H1 (cell line): Measurements from ENCODE around the gene NUMB. TPM values are rescaled to one million over a fixed set of nuclear protein-coding genes. Genes with fewer than 3 reads are reported as not detected.

Experiments used
- CTCF ChIA-PET: fragments of 300-600 bp; sonication (Branson Sonifier 250); formaldehyde crosslinking; loops from one replicate; lab custom pipeline; 2021; ENCODE audit not compliant: partially characterized antibody; lab: Charles Lee
- POLR2A ChIA-PET: fragments of 300-600 bp; sonication (Branson Sonifier 250); formaldehyde crosslinking; loops from one replicate; lab custom pipeline; 2021; ENCODE audit warnings: inconsistent platforms; ENCODE audit not compliant: partially characterized antibody; lab: Charles Lee
- DNase-seq, 2 experiments: peaks; one replicate each; pipeline versions ENCODE4 v3.0.0 to v3.0.0-alpha.2; 2010 to 2022; ENCODE audit warnings: low spot score in 2 of 2, low read depth in 1 of 2, mixed read lengths in 1 of 2
- FAIRE-seq: peaks from 2 replicates; lab custom pipeline; 2011; peaks lifted over from hg19 to GRCh38; lab: Jason Lieb, UNC
- H2AFZ ChIP-seq: 2 replicates; pipeline ENCODE4 v1.8.1; 2012; ENCODE audit warnings: low read length, inconsistent platforms
- H2AK5ac ChIP-seq: 2 replicates; pipeline ENCODE4 v1.6.1; 2013; ENCODE audit warnings: low read depth, low read length
- H2BK120ac ChIP-seq: replicated peaks from 2 replicates; pipeline ENCODE3; 2013; ENCODE audit warnings: low read depth, low read length, inconsistent platforms
- H2BK12ac ChIP-seq: 2 replicates; pipeline ENCODE4 v1.6.1; 2013; ENCODE audit warnings: low read depth, low read length
- H2BK15ac ChIP-seq: 2 replicates; pipeline ENCODE4 v1.6.1; 2013; ENCODE audit warnings: low read length
- H2BK20ac ChIP-seq: 2 replicates; pipeline ENCODE4 v1.6.1; 2013; ENCODE audit warnings: low read length
- H2BK5ac ChIP-seq: 2 replicates; pipeline ENCODE4 v1.6.1; 2013; ENCODE audit warnings: low read depth, low read length
- H3K14ac ChIP-seq: 2 replicates; pipeline ENCODE4 v1.6.1; 2013; ENCODE audit warnings: inconsistent platforms; ENCODE audit not compliant: insufficient read length
- H3K18ac ChIP-seq: 2 replicates; pipeline ENCODE4 v1.6.1; 2013; ENCODE audit warnings: low read length; ENCODE audit errors: extremely low read depth
- H3K23ac ChIP-seq: 2 replicates; pipeline ENCODE4 v1.6.1; 2013; ENCODE audit warnings: inconsistent platforms; ENCODE audit not compliant: insufficient read length
- H3K23me2 ChIP-seq: 2 replicates; pipeline ENCODE4 v1.6.1; 2013; ENCODE audit warnings: low read depth, low read length
- H3K27ac ChIP-seq: 2 replicates; pipeline ENCODE4 v1.6.1; 2011; ENCODE audit warnings: low read depth, low read length, inconsistent platforms
- H3K27me3 ChIP-seq, 4 experiments: replicated peaks in 1 of 4; 1 replicate in 1 of 4; 2 replicates in 3 of 4; pipeline versions ENCODE4 v1.6.1 to v1.8.1; 2011 to 2013; ENCODE audit warnings: low read length in 3 of 4, mild to moderate bottlenecking in 3 of 4, inconsistent platforms in 2 of 4, mixed read lengths in 2 of 4, moderate library complexity in 1 of 4; ENCODE audit not compliant: control insufficient read depth in 3 of 4, insufficient read depth in 3 of 4; ENCODE audit errors: extremely low read depth in 1 of 4
- H3K36me3 ChIP-seq, 4 experiments: 2 replicates each; pipeline versions ENCODE4 v1.6.1 to v1.8.1; 2011 to 2013; ENCODE audit warnings: mild to moderate bottlenecking in 4 of 4, low read length in 3 of 4, moderate library complexity in 2 of 4, control low read depth in 1 of 4, inconsistent platforms in 1 of 4; ENCODE audit not compliant: insufficient read depth in 4 of 4, control insufficient read depth in 2 of 4
- H3K4ac ChIP-seq: replicated peaks from 2 replicates; pipeline ENCODE3; 2013; ENCODE audit warnings: low read length, low read depth, mixed read lengths, inconsistent platforms; ENCODE audit not compliant: insufficient read length
- H3K4me1 ChIP-seq, 4 experiments: replicated peaks in 1 of 4; 1 replicate in 1 of 4; 2 replicates in 3 of 4; pipeline versions ENCODE4 v1.6.1 to v1.8.1; 2011 to 2013; ENCODE audit warnings: low read length in 3 of 4, inconsistent platforms in 2 of 4, mixed read lengths in 1 of 4; ENCODE audit not compliant: insufficient read depth in 4 of 4, control insufficient read depth in 3 of 4
- H3K4me2 ChIP-seq, 2 experiments: 2 replicates each; pipeline versions ENCODE4 v1.6.1 to v1.8.1; 2011 to 2013; ENCODE audit warnings: low read depth in 2 of 2, low read length in 2 of 2, control low read depth in 1 of 2, inconsistent platforms in 1 of 2, mild to moderate bottlenecking in 1 of 2; ENCODE audit not compliant: insufficient read depth in 1 of 2
- H3K4me3 ChIP-seq, 4 experiments: fragments of 200-600, 300-600 bp in 1 of 4; sonication (generic), shearing (Covaris generic), sonication (Bioruptor Twin) in 1 of 4; 2 replicates each; pipeline versions ENCODE4 v1.5.1 to v1.8.1; 2011 to 2016; ENCODE audit warnings: low read length in 4 of 4, low read depth in 3 of 4, control low read depth in 2 of 4, inconsistent platforms in 2 of 4, mild to moderate bottlenecking in 2 of 4, mixed read lengths in 1 of 4, moderate library complexity in 1 of 4; ENCODE audit not compliant: insufficient read depth in 2 of 4; ENCODE audit errors: extremely low read depth in 1 of 4
- H3K56ac ChIP-seq: replicated peaks from 2 replicates; pipeline ENCODE3; 2013; ENCODE audit warnings: low read depth, mild to moderate bottlenecking, mixed read lengths, low read length, inconsistent platforms; ENCODE audit not compliant: insufficient read length
- H3K79me1 ChIP-seq: 2 replicates; pipeline ENCODE4 v1.6.1; 2013; ENCODE audit warnings: low read depth, low read length, control low read depth
- H3K79me2 ChIP-seq, 2 experiments: 2 replicates each; pipeline versions ENCODE4 v1.6.1 to v1.8.1; 2012 to 2013; ENCODE audit warnings: low read length in 2 of 2, mild to moderate bottlenecking in 2 of 2, inconsistent platforms in 1 of 2; ENCODE audit not compliant: insufficient read depth in 2 of 2, control insufficient read depth in 1 of 2
- H3K9ac ChIP-seq, 4 experiments: replicated peaks in 1 of 4; 1 replicate in 1 of 4; 2 replicates in 3 of 4; pipeline versions ENCODE4 v1.6.1 to v1.8.1; 2011 to 2013; ENCODE audit warnings: low read depth in 3 of 4, low read length in 3 of 4, control low read depth in 2 of 4, mild to moderate bottlenecking in 2 of 4, moderate library complexity in 2 of 4, inconsistent platforms in 1 of 4; ENCODE audit errors: extremely low read depth in 1 of 4
- H3K9me3 ChIP-seq, 2 experiments: 2 replicates each; pipeline versions ENCODE4 v1.6.1 to v1.8.1; 2012 to 2013; ENCODE audit warnings: mild to moderate bottlenecking in 2 of 2, moderate library complexity in 2 of 2, control low read depth in 1 of 2, inconsistent platforms in 1 of 2, low read depth in 1 of 2, low read length in 1 of 2, mixed read lengths in 1 of 2; ENCODE audit not compliant: insufficient read depth in 2 of 2
- H4K20me1 ChIP-seq, 2 experiments: replicated peaks in 1 of 2; 2 replicates each; pipeline versions ENCODE3 to v1.8.1; 2011 to 2013; ENCODE audit warnings: inconsistent platforms in 2 of 2, low read length in 2 of 2, mild to moderate bottlenecking in 1 of 2; ENCODE audit not compliant: insufficient read depth in 2 of 2, control insufficient read depth in 1 of 2
- H4K5ac ChIP-seq: 2 replicates; pipeline ENCODE4 v1.6.1; 2013; ENCODE audit warnings: low read length, low read depth, mixed read lengths, inconsistent platforms; ENCODE audit not compliant: insufficient read length
- H4K8ac ChIP-seq: 2 replicates; pipeline ENCODE4 v1.8.0; 2013; ENCODE audit warnings: mild to moderate bottlenecking, moderate library complexity, low read length, inconsistent platforms; ENCODE audit not compliant: insufficient read depth; ENCODE audit errors: extremely low read depth
- H4K91ac ChIP-seq: replicated peaks from 2 replicates; pipeline ENCODE3; 2013; ENCODE audit warnings: low read length, mixed read lengths, inconsistent platforms; ENCODE audit not compliant: insufficient read length
- KDM1A ChIP-seq: fragments of 200-600, 300-600 bp; sonication (generic); IDR thresholded peaks from 2 replicates; pipeline ENCODE4 v1.7.1; 2016; ENCODE audit warnings: mild to moderate bottlenecking, low read length, borderline replicate concordance
- MAFK ChIP-seq: IDR thresholded peaks from 2 replicates; pipeline ENCODE4 v1.6.1; 2012; ENCODE audit warnings: low read depth, mild to moderate bottlenecking, improper control_type of control experiment, low read length
- WGBS, 2 experiments: shearing (Covaris generic) in 1 of 2; methylation state at CpG; one replicate each; pipeline versions ENCODE4 v1.1.6 to v1.1.7; 2013 to 2015; ENCODE audit warnings: low lambda C conversion rate in 2 of 2, mixed read lengths in 2 of 2, inconsistent platforms in 1 of 2, low coverage in 1 of 2, missing lambda C conversion rate in 1 of 2; ENCODE audit not compliant: insufficient replicate concordance in 2 of 2, insufficient coverage in 1 of 2, insufficient read length in 1 of 2; ENCODE audit errors: extremely low coverage in 1 of 2, missing lambda C conversion rate in 1 of 2; 5-methylcytosine and 5-hydroxymethylcytosine counted together
- polyA plus RNA-seq, 7 experiments: library from polyadenylated mRNA; depleted of rRNA in 3 of 7; stranded (reverse) in 5 of 7; unstranded in 2 of 7; fragments of >200 nt in 5 of 7; fragments of 200-250 nt in 2 of 7; gene quantifications; 1 replicate in 5 of 7; 2 replicates in 1 of 7; 4 replicates in 1 of 7; pipeline versions ENCODE4 v1.2.1 to v1.2.3, GENCODE V29; 2011 to 2013; ENCODE audit warnings: missing spikeins in 2 of 7, mixed read lengths in 2 of 7
- total RNA-seq: library from RNA; stranded (reverse); fragmentation: NEBNext Ultra II Directional; extraction: Animal tissue kit (Norgen Biotek cat#: 25700); gene quantifications from 2 replicates; pipeline ENCODE4 v1.2.1, GENCODE V29; 2021

The NUMB gene
- total and polyA plus RNA-seq, 2 of the 8 experiments (the other 6 are each of a cell fraction or from before 2014, with no cell fraction given): 54.3 to 78.1 TPM

DNA sequence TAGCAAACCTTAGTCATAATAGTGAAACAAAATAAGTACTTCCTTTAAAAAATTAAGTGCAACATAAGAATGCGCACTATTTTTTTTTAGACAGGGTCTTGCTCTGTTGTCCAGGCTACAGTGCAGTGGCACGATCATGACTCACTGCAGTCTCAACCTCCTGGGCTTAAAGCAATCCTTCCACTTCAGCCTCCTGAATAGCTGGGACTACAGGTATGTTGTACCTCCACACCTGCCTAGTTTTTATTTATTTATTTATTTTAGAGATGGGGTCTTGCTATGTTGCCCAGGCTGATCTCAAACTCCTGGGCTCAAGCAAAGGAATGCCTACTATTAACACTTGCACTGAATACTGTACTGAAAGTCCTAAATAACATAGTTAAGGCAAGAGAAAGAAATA lies 93.8 kb downstream of the NUMB start:
- Histone ChIP-seq H2BK12ac (no peak overlapping the region), H4K5ac (no peak overlapping the region), H2AK5ac (no peak overlapping the region), H3K14ac (no peak overlapping the region), H3K4me1 (no peaks in the 10 kb centered on the region), H4K91ac (no peak overlapping the region), H3K4me3 (no peak overlapping the region), H2BK20ac (no peak overlapping the region), H3K79me1 (no peaks in the 10 kb centered on the region), H3K9ac (no peak overlapping the region), H3K56ac (no peak overlapping the region), H3K4me2 (no peak overlapping the region), H3K18ac (no peak overlapping the region), H4K8ac (no peak overlapping the region), H3K36me3 (no peaks in the 10 kb centered on the region), H4K20me1 (no peaks in the 10 kb centered on the region), H2BK120ac (no peak overlapping the region), H3K9me3 (no peaks in the 10 kb centered on the region), H3K4ac (no peak overlapping the region), H2BK15ac (no peak overlapping the region), H3K23ac (no peak overlapping the region), H3K27me3 (no peaks in the 10 kb centered on the region), H2AFZ (no peak overlapping the region), H3K79me2 (no peaks in the 10 kb centered on the region; a peak in 1 of 4 replicates), H3K27ac (no peak overlapping the region), H3K23me2 (0 out of 2 replicates have a peak, but pooled peaks cover under 1% of the 10 kb centered on the region), H2BK5ac (no peak overlapping the region)
- DNase-seq: no peak
- ChIA-PET POLR2A (no interaction called here), CTCF (no interaction called here)
- FAIRE-seq: no peak
- 89% methylated on average over 2 of the region's 2 CpGs; no CpG with 5 or more reads in 1 of the 2 experiments for WGBS, 2 experiments
- no peak for TF ChIP-seq MAFK
- TF ChIP-seq KDM1A: 0 out of 2 replicates have a peak, but pooled peaks have one; percentile 22
